Bronchial epithelial cell (primary cell): ENCODE results near the gene STXBP1. TPM values are rescaled to one million over a fixed set of nuclear protein-coding genes. Genes with fewer than 3 reads are reported as not detected.

Experiments
- DNase-seq: peaks from one replicate; pipeline ENCODE4 v3.0.0-alpha.2; 2010; ENCODE audit warnings: low read depth
- FAIRE-seq: peaks from 2 replicates; lab custom pipeline; 2011; peaks lifted over from hg19 to GRCh38; lab: Jason Lieb, UNC
- H3K27me3 ChIP-seq: 2 replicates; pipeline ENCODE4 v1.5.1; 2011; ENCODE audit warnings: low read length; ENCODE audit not compliant: control insufficient read depth, insufficient read depth
- H3K36me3 ChIP-seq: 2 replicates; pipeline ENCODE4 v1.5.1; 2011; ENCODE audit warnings: low read length; ENCODE audit not compliant: control insufficient read depth, insufficient read depth
- H3K4me3 ChIP-seq: 2 replicates; pipeline ENCODE4 v1.5.1; 2011; ENCODE audit warnings: mild to moderate bottlenecking, low read depth, low read length, control low read depth
- CTCF ChIP-seq: IDR thresholded peaks from 2 replicates; pipeline ENCODE4 v1.5.1; 2011; ENCODE audit warnings: mild to moderate bottlenecking, moderate library complexity, low read length, control low read depth, inconsistent platforms; ENCODE audit not compliant: insufficient read depth, severe bottlenecking
- total RNA-seq: library from RNA; depleted of rRNA; stranded (reverse); fragments of >200 nt; gene quantifications from 2 replicates; pipeline ENCODE4 v1.2.1, GENCODE V29; 2014

Gene STXBP1
- total RNA-seq, 1 donor from 2014 or later = 17.1 TPM

DNA sequence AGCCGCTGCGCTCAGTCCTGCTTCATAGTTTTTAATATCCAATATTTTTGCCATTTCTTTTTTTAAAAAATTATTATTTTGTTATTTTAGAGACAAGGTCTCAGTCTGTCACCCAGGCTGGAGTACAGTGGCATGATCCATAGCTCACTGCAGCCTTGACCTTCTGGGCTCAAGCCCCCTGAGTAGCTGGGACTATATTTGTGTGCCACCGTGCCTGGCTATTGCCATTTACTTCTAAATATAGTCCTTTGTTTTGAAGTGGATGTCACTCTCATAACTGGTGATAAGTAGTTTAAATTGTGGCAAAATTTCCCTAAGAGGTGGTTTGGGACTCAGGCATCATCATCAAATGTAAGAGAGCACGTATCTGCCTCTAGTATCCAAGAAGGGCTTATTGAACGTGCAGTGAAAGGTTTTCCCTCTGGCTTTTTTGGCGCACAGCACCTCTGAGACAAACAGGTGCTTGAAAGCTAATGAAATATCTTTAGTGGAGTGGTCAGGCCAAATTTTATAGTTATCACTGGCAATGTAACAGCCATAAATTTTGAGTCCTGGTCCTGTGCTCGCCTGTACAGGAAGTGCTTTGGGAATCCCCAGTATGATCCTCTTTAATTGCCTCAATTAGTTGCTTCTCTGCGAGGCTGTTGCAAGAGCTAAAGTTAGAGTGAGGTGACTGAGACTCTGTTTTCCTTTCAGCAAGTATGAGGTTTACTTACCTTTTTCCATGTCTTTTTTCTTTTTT is 14.8 kb downstream of the STXBP1 start:
- H3K36me3 ChIP-seq = no peaks in the 10 kb centered on the region
- DNase-seq (no peak), FAIRE-seq (no peak)
- H3K4me3 ChIP-seq = no peak overlapping the region
- TF ChIP-seq CTCF = no peak
- no peaks in the 10 kb centered on the region for H3K27me3 ChIP-seq

- Histone ChIP-seq H3K4me3 (no peak overlapping the region), H3K36me3 (no peaks in the 10 kb centered on the region), H3K27me3 (no peaks in the 10 kb centered on the region)
- no peak for DNase-seq
- FAIRE-seq = no peak
- TF ChIP-seq CTCF = no peak
Observed at GRCh38 chr9:127627494-127627855, 15.4 kb downstream of the STXBP1 start.

DNA sequence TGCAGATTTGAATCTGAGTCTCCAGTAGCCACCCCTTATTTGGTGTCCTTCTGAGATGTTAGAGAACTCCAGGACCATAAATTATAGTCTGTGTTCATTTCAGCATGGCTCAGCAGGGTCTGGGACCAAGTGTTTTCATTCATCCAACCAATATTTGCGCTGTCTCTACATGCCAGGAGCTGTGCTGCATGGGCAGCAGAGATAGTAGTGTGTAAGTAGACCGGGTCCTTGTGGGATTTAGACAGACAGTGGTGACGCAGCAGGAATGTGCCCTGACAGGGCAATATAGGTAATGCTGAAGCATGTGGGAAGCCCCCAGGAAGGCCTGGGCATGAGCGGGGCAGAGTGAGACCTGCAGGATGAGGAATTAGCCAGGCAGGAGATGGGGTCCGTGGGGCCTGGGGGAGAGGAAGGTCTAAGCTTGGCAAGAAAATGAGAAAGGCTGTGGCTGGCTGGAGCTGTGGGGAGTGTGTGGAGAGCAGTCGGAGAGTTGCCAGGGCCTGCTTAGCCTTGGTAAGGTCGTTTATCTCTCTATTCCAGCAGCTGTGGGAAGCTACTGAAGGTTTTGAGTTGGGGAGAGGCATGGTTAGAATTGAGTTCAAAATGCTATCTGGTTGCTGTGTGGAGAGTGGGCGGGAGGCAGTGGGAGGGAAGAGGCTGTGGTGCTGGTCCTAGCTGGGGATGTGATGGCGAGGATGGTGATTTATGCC is 16.8 kb downstream of the STXBP1 start:
- peak; percentile 94 for DNase-seq
- H3K4me3 ChIP-seq = no peak overlapping the region
- TF ChIP-seq CTCF = no peak
- H3K36me3 ChIP-seq = no peaks in the 10 kb centered on the region
- H3K27me3 ChIP-seq = no peaks in the 10 kb centered on the region
- FAIRE-seq = no peak

DNA sequence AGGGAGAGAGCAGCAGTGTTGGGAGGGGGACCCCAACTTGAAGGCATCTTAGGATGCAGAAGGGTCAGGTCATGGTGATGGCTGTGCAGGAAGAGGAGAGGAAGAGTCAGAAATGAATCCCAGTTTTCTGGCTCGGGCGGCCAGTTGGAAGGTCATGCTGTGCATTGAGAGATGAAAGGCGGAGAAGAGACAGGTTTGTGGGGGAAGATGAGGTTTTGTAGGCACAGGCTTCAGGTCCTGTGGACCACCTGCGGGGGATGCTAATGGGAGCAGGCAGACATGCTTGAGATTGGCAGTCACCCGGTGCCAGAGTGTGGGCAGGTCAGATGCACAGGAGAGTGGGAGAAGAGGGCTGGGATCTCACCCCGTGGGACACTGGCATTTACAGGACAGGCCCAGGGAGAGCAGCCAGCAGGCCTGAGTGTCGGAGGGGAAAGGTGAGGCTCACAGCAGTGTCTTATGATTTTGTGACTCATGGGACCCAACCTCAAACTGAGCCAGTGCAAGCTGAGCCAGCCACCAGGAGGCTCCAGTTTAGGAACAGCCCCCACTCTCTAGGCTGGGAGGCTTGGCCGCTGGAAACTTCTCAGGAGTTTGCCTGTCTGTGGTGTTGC is 17.5 kb downstream of the STXBP1 start:
- Histone ChIP-seq H3K27me3 (no peaks in the 10 kb centered on the region), H3K36me3 (no peaks in the 10 kb centered on the region), H3K4me3 (no peak overlapping the region)
- TF ChIP-seq CTCF = peak; percentile 40
- FAIRE-seq = no peak
- peak; percentile 41 for DNase-seq

- no peak for DNase-seq
- FAIRE-seq = no peak
Observed at GRCh38 chr9:127633216-127633862, 21.3 kb downstream of the STXBP1 start.

More at GRCh38 chr9:127633216-127633862, 21.3 kb downstream of the STXBP1 start:
- no peaks in the 10 kb centered on the region for H3K36me3 ChIP-seq
- H3K27me3 ChIP-seq = no peaks in the 10 kb centered on the region
- no peak for TF ChIP-seq CTCF
- no peak overlapping the region for H3K4me3 ChIP-seq
